ENCODE measurements around the gene UBTF. TPM values are rescaled to one million over a fixed set of nuclear protein-coding genes. Genes with fewer than 3 reads are reported as not detected.
A peak's percentile ranks its signal among the peaks of the same experiment; 100 is the strongest.

The UBTF gene
- total RNA-seq, 1 donor from 2014 or later = 97.6 TPM

- no peak for TF ChIP-seq CTCF (IDR thresholded peaks at IDR 0.05; ENCODE audit: partially characterized antibody, unreplicated experiment)
- no peak overlapping the region for H3K4me3 Mint-ChIP-seq (ENCODE audit: unreplicated experiment)
- no peak overlapping the region for H3K27ac Mint-ChIP-seq (ENCODE audit: unreplicated experiment)
Measured at GRCh38 chr17:44207743-44208142, 11.7 kb downstream of the UBTF start.

GRCh38 chr17:44207319-44207718 lies 12.2 kb downstream of the UBTF start:
- no peak for TF ChIP-seq CTCF (IDR thresholded peaks at IDR 0.05; ENCODE audit: partially characterized antibody, unreplicated experiment)
- peaks cover 7% of the 10 kb centered on the region for H3K9me3 Mint-ChIP-seq (ENCODE audit: unreplicated experiment)
- H3K27me3 Mint-ChIP-seq (ENCODE audit: unreplicated experiment) = peaks cover 13% of the 10 kb centered on the region
- no peaks in the 10 kb centered on the region for H3K36me3 Mint-ChIP-seq (ENCODE audit: unreplicated experiment)
- no peak overlapping the region for H3K27ac Mint-ChIP-seq (ENCODE audit: unreplicated experiment)
- H3K4me1 Mint-ChIP-seq (ENCODE audit: low read depth, unreplicated experiment) = peaks cover 18% of the 10 kb centered on the region
- no peak overlapping the region for H3K4me3 Mint-ChIP-seq (ENCODE audit: unreplicated experiment)
- no peak for DNase-seq

More at GRCh38 chr17:44207743-44208142, 11.7 kb downstream of the UBTF start:
- peaks cover 19% of the 10 kb centered on the region for H3K4me1 Mint-ChIP-seq (ENCODE audit: low read depth, unreplicated experiment)
- peaks cover 9% of the 10 kb centered on the region for H3K9me3 Mint-ChIP-seq (ENCODE audit: unreplicated experiment)
- H3K27me3 Mint-ChIP-seq (ENCODE audit: unreplicated experiment) = peaks cover 13% of the 10 kb centered on the region
- H3K36me3 Mint-ChIP-seq (ENCODE audit: unreplicated experiment) = no peaks in the 10 kb centered on the region
- no peak for DNase-seq

- Mint-ChIP-seq H3K27ac (ENCODE audit: unreplicated experiment) (no peak overlapping the region), H3K27me3 (ENCODE audit: unreplicated experiment) (peaks cover 13% of the 10 kb centered on the region), H3K9me3 (ENCODE audit: unreplicated experiment) (peaks cover 8% of the 10 kb centered on the region), H3K4me3 (ENCODE audit: unreplicated experiment) (no peak overlapping the region), H3K36me3 (ENCODE audit: unreplicated experiment) (no peaks in the 10 kb centered on the region), H3K4me1 (ENCODE audit: low read depth, unreplicated experiment) (peaks cover 14% of the 10 kb centered on the region)
- no peak for DNase-seq
- no peak for TF ChIP-seq CTCF (IDR thresholded peaks at IDR 0.05; ENCODE audit: partially characterized antibody, unreplicated experiment)
Measured at GRCh38 chr17:44206825-44207155, 12.7 kb downstream of the UBTF start.

- Mint-ChIP-seq H3K27ac (ENCODE audit: unreplicated experiment) (peak overlapping the region; percentile 34), H3K4me3 (ENCODE audit: unreplicated experiment) (no peak overlapping the region), H3K36me3 (ENCODE audit: unreplicated experiment) (no peaks in the 10 kb centered on the region), H3K27me3 (ENCODE audit: unreplicated experiment) (peaks cover 13% of the 10 kb centered on the region), H3K4me1 (ENCODE audit: low read depth, unreplicated experiment) (peaks cover 15% of the 10 kb centered on the region), H3K9me3 (ENCODE audit: unreplicated experiment) (peaks cover 11% of the 10 kb centered on the region)
- no peak for TF ChIP-seq CTCF (IDR thresholded peaks at IDR 0.05; ENCODE audit: partially characterized antibody, unreplicated experiment)
- no peak for DNase-seq
Measured at GRCh38 chr17:44205962-44206824, 13.3 kb downstream of the UBTF start.

- no peak overlapping the region for H3K4me3 Mint-ChIP-seq (ENCODE audit: unreplicated experiment)
- peak overlapping the region; percentile 62 for H3K27ac Mint-ChIP-seq (ENCODE audit: unreplicated experiment)
- H3K9me3 Mint-ChIP-seq (ENCODE audit: unreplicated experiment) = peaks cover 13% of the 10 kb centered on the region
- peaks cover 17% of the 10 kb centered on the region for H3K27me3 Mint-ChIP-seq (ENCODE audit: unreplicated experiment)
- DNase-seq = no peak
- peaks cover 18% of the 10 kb centered on the region for H3K4me1 Mint-ChIP-seq (ENCODE audit: low read depth, unreplicated experiment)
- TF ChIP-seq CTCF (IDR thresholded peaks at IDR 0.05; ENCODE audit: partially characterized antibody, unreplicated experiment) = no peak
- no peaks in the 10 kb centered on the region for H3K36me3 Mint-ChIP-seq (ENCODE audit: unreplicated experiment)
Measured at GRCh38 chr17:44204441-44204882, 15.0 kb downstream of the UBTF start.
